Sigmoid colon (tissue), 4 donors: Measurements from ENCODE around the gene TRIO.

Experiments used
- EP300 ChIP-seq, 4 donors: sonication (generic); formaldehyde crosslinking; IDR thresholded peaks; one replicate each; pipeline ENCODE4 v1.6.1; 2017; ENCODE audit warnings: antibody characterized with exemption in 4 of 4
- POLR2A ChIP-seq, 2 donors: fragments of 450-650 bp; IDR thresholded peaks; one replicate each; pipeline ENCODE4 v1.6.1; 2016; ENCODE audit warnings: antibody characterized with exemption in 2 of 2, mild to moderate bottlenecking in 2 of 2, moderate library complexity in 2 of 2
- POLR2AphosphoS5 ChIP-seq, 4 donors: sonication (generic); formaldehyde crosslinking; IDR thresholded peaks; one replicate each; pipeline ENCODE4 v1.6.1; 2017; ENCODE audit warnings: antibody characterized with exemption in 4 of 4
- TF ChIP-seq, protein P1 (sequence below), 4 experiments: fragments of 450-650 bp in 3 of 4; fragments of 200-600 bp in 1 of 4; IDR thresholded peaks; one replicate each; pipeline ENCODE4 v1.5.1; 2016 to 2019; ENCODE audit warnings: antibody characterized with exemption in 4 of 4, mild to moderate bottlenecking in 3 of 4, moderate library complexity in 2 of 4

DNA sequence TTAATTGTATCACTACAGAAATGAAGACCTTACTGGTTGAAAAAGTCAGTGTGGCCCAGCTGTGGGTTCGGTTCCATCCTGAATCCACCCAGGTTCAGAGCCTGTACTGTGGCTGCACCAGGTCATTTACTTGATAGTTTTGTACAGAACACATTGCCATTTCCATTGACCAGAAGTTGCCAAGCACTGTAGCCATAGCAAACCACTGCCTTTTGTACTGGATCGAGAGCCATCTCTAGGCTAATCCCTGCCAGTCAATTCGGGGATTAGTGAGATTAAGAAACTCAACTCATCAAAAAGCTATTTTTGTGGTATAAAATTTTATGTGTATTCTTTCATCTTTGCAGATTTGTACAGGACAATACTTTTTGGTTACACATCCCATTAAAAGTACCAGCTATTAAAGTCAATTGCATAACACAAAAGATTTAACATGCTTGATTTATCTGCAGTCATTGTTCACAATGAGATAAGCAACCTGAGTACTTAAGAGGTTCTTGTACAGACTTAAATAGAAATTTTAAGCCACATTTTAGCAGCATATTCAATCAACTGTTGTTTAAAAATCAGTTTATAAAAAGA, 329.9 kb downstream of the TRIO start:
- TF ChIP-seq, protein P1, sequence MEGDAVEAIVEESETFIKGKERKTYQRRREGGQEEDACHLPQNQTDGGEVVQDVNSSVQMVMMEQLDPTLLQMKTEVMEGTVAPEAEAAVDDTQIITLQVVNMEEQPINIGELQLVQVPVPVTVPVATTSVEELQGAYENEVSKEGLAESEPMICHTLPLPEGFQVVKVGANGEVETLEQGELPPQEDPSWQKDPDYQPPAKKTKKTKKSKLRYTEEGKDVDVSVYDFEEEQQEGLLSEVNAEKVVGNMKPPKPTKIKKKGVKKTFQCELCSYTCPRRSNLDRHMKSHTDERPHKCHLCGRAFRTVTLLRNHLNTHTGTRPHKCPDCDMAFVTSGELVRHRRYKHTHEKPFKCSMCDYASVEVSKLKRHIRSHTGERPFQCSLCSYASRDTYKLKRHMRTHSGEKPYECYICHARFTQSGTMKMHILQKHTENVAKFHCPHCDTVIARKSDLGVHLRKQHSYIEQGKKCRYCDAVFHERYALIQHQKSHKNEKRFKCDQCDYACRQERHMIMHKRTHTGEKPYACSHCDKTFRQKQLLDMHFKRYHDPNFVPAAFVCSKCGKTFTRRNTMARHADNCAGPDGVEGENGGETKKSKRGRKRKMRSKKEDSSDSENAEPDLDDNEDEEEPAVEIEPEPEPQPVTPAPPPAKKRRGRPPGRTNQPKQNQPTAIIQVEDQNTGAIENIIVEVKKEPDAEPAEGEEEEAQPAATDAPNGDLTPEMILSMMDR (IDR thresholded peaks at IDR 0.05), result no peak
- TF ChIP-seq POLR2A (IDR thresholded peaks at IDR 0.05), result no peak
- no peak for TF ChIP-seq EP300 (IDR thresholded peaks at IDR 0.05)
- no peak for TF ChIP-seq POLR2AphosphoS5 (IDR thresholded peaks at IDR 0.05)
